Measurements from ENCODE around the gene FOXB1.

- TF ChIP-seq CTCF (conservative IDR thresholded peaks at IDR 0.05; ENCODE audit: low read depth, low read length) (no peak), EZH2 (IDR thresholded peaks at IDR 0.05; ENCODE audit: borderline replicate concordance, low read depth, low read length, poor library complexity, severe bottlenecking) (no peak)
These were observed 18.2 kb downstream of the FOXB1 start for GRCh38 chr15:60022379-60022741.
